Activated T-cell treated with anti-CD3 and anti-CD28 coated beads, Interleukin-2, amount 50 U/mL, for 4 hours (primary cell): ENCODE measurements around the gene SLFN12L. TPM values are rescaled to one million over a fixed set of nuclear protein-coding genes. Genes with fewer than 3 reads are reported as not detected.
"Not testable (repeated sequence)": the region's sequence is repeated elsewhere in the genome, so short reads cannot be mapped to it uniquely, and the experiment has no call there.

Experiments used
- ATAC-seq, 2 donors: fragments of 200-7000 bp; cut with Tn5 transposase; one replicate each; pipeline ENCODE4 v1.10.0; 2021
- DNase-seq: peaks from one replicate; pipeline ENCODE4 v3.0.0-alpha.2; 2020
- H3K27me3 Mint-ChIP-seq: one replicate; pipeline ENCODE4 v1.8.0; 2021; ENCODE audit warnings: low read depth, mixed read lengths
- H3K36me3 Mint-ChIP-seq: one replicate; pipeline ENCODE4 v1.8.0; 2022; ENCODE audit warnings: mixed read lengths; ENCODE audit not compliant: insufficient read depth
- H3K4me1 Mint-ChIP-seq: one replicate; pipeline ENCODE4 v1.8.0; 2021; ENCODE audit warnings: low read depth, mixed read lengths
- H3K4me3 Mint-ChIP-seq: one replicate; pipeline ENCODE4 v1.8.0; 2021; ENCODE audit warnings: mild to moderate bottlenecking, moderate library complexity, mixed read lengths
- H3K9me3 Mint-ChIP-seq: one replicate; pipeline ENCODE4 v1.8.0; 2021; ENCODE audit warnings: mixed read lengths
- total RNA-seq, 3 donors: library from RNA; stranded (reverse); gene quantifications; one replicate each; pipeline ENCODE4 v1.2.1, GENCODE V29; 2021

Gene SLFN12L
- total RNA-seq, 3 donors from 2014 or later, result 9.0 to 15.1 (median 9.1) TPM

- peak in 1 of 2 donors; percentile 33 for ATAC-seq
- Mint-ChIP-seq H3K9me3 (no peaks in the 10 kb centered on the region), H3K4me1 (peaks cover 70% of the 10 kb centered on the region), H3K36me3 (peaks cover 18% of the 10 kb centered on the region), H3K4me3 (no peak overlapping the region), H3K27me3 (no peaks in the 10 kb centered on the region)
- no peak for DNase-seq
Observed at GRCh38 chr17:35531160-35531559, 6.3 kb downstream of the SLFN12L start.

- peaks cover 79% of the 10 kb centered on the region for H3K4me1 Mint-ChIP-seq
- DNase-seq (no peak), ATAC-seq (no peak)
- H3K9me3 Mint-ChIP-seq, result no peaks in the 10 kb centered on the region
- peak overlapping the region; percentile 60 for H3K4me3 Mint-ChIP-seq
- no peaks in the 10 kb centered on the region for H3K27me3 Mint-ChIP-seq
- H3K36me3 Mint-ChIP-seq, result peaks cover 17% of the 10 kb centered on the region
Observed at GRCh38 chr17:35529866-35530265, 7.6 kb downstream of the SLFN12L start.

GRCh38 chr17:35529326-35529725 is 8.2 kb downstream of the SLFN12L start:
- ATAC-seq, H3K27me3 Mint-ChIP-seq, H3K4me3 Mint-ChIP-seq, DNase-seq, H3K9me3 Mint-ChIP-seq: not testable (repeated sequence)
- H3K4me1 Mint-ChIP-seq, result peaks cover 79% of the 10 kb centered on the region
- peaks cover 17% of the 10 kb centered on the region for H3K36me3 Mint-ChIP-seq

GRCh38 chr17:35523296-35523695 is 14.2 kb downstream of the SLFN12L start:
- Mint-ChIP-seq H3K9me3 (no peaks in the 10 kb centered on the region), H3K4me3 (no peak overlapping the region), H3K36me3 (peaks cover 32% of the 10 kb centered on the region), H3K4me1 (peaks cover 96% of the 10 kb centered on the region), H3K27me3 (no peaks in the 10 kb centered on the region)
- ATAC-seq, result no peak
- DNase-seq, result no peak

- H3K9me3 Mint-ChIP-seq, H3K27me3 Mint-ChIP-seq: not testable (repeated sequence)
- H3K36me3 Mint-ChIP-seq, result peaks cover 38% of the 10 kb centered on the region
- peaks cover 96% of the 10 kb centered on the region for H3K4me1 Mint-ChIP-seq
- DNase-seq, result peak; percentile 41
- peak overlapping the region; percentile 74 for H3K4me3 Mint-ChIP-seq
- peak; percentile 97 to 98 for ATAC-seq
Observed at GRCh38 chr17:35521654-35522256, 15.7 kb downstream of the SLFN12L start.

GRCh38 chr17:35521150-35521549 is 16.3 kb downstream of the SLFN12L start:
- Mint-ChIP-seq H3K4me3 (peak overlapping the region; percentile 17), H3K4me1 (peaks cover 94% of the 10 kb centered on the region), H3K36me3 (peaks cover 40% of the 10 kb centered on the region), H3K27me3 (no peaks in the 10 kb centered on the region), H3K9me3 (no peaks in the 10 kb centered on the region)
- no peak for DNase-seq
- ATAC-seq, result no peak

GRCh38 chr17:35519906-35520442 is 17.5 kb downstream of the SLFN12L start:
- Mint-ChIP-seq H3K4me3 (peak overlapping the region; percentile 33), H3K4me1 (peaks cover 92% of the 10 kb centered on the region), H3K36me3 (peaks cover 49% of the 10 kb centered on the region), H3K9me3 (no peaks in the 10 kb centered on the region), H3K27me3 (no peaks in the 10 kb centered on the region)
- ATAC-seq (no peak), DNase-seq (no peak)

- Mint-ChIP-seq H3K27me3 (no peaks in the 10 kb centered on the region), H3K4me3 (peak overlapping the region; percentile 33), H3K4me1 (peaks cover 92% of the 10 kb centered on the region), H3K36me3 (peaks cover 51% of the 10 kb centered on the region), H3K9me3 (no peaks in the 10 kb centered on the region)
- no peak for DNase-seq
- no peak for ATAC-seq
Observed at GRCh38 chr17:35519439-35519838, 18.0 kb downstream of the SLFN12L start.

GRCh38 chr17:35518431-35518830 is 19.0 kb downstream of the SLFN12L start:
- H3K9me3 Mint-ChIP-seq, H3K27me3 Mint-ChIP-seq, ATAC-seq, DNase-seq: not testable (repeated sequence)
- H3K4me1 Mint-ChIP-seq, result peaks cover 92% of the 10 kb centered on the region
- H3K4me3 Mint-ChIP-seq, result peak overlapping the region; percentile 67
- H3K36me3 Mint-ChIP-seq, result peaks cover 51% of the 10 kb centered on the region

GRCh38 chr17:35515027-35515426 is 22.5 kb downstream of the SLFN12L start:
- H3K27me3 Mint-ChIP-seq, result no peaks in the 10 kb centered on the region
- no peak for DNase-seq
- ATAC-seq, result no peak
- H3K36me3 Mint-ChIP-seq, result peaks cover 58% of the 10 kb centered on the region
- H3K4me1 Mint-ChIP-seq, result peaks cover 81% of the 10 kb centered on the region
- H3K4me3 Mint-ChIP-seq, result no peak overlapping the region
- no peaks in the 10 kb centered on the region for H3K9me3 Mint-ChIP-seq

- ATAC-seq, result no peak
- no peak for DNase-seq
- Mint-ChIP-seq H3K27me3 (no peaks in the 10 kb centered on the region), H3K4me1 (peaks cover 79% of the 10 kb centered on the region), H3K36me3 (peaks cover 56% of the 10 kb centered on the region), H3K4me3 (no peak overlapping the region), H3K9me3 (no peaks in the 10 kb centered on the region)
Observed at GRCh38 chr17:35514564-35514963, 22.9 kb downstream of the SLFN12L start.

GRCh38 chr17:35510052-35510451 is 27.4 kb downstream of the SLFN12L start:
- ATAC-seq, result no peak
- no peak for DNase-seq
- no peak overlapping the region for H3K4me3 Mint-ChIP-seq
- H3K36me3 Mint-ChIP-seq, result peaks cover 35% of the 10 kb centered on the region
- peaks cover 3% of the 10 kb centered on the region for H3K9me3 Mint-ChIP-seq
- H3K27me3 Mint-ChIP-seq, result no peaks in the 10 kb centered on the region
- peaks cover 59% of the 10 kb centered on the region for H3K4me1 Mint-ChIP-seq

GRCh38 chr17:35507714-35508113 is 29.8 kb downstream of the SLFN12L start:
- not testable (repeated sequence) for H3K27me3 Mint-ChIP-seq, H3K4me3 Mint-ChIP-seq, H3K9me3 Mint-ChIP-seq, DNase-seq, ATAC-seq
- H3K36me3 Mint-ChIP-seq, result peaks cover 23% of the 10 kb centered on the region
- H3K4me1 Mint-ChIP-seq, result peaks cover 53% of the 10 kb centered on the region

- no peaks in the 10 kb centered on the region for H3K9me3 Mint-ChIP-seq
- H3K4me3 Mint-ChIP-seq, result no peak overlapping the region
- ATAC-seq (no peak), DNase-seq (no peak)
- peaks cover 23% of the 10 kb centered on the region for H3K36me3 Mint-ChIP-seq
- peaks cover 66% of the 10 kb centered on the region for H3K4me1 Mint-ChIP-seq
- no peaks in the 10 kb centered on the region for H3K27me3 Mint-ChIP-seq
Observed at GRCh38 chr17:35499548-35499947, 37.9 kb downstream of the SLFN12L start.

- ATAC-seq (no peak), DNase-seq (no peak)
- H3K27me3 Mint-ChIP-seq, result no peaks in the 10 kb centered on the region
- H3K4me3 Mint-ChIP-seq, result peak overlapping the region; percentile 35
- H3K4me1 Mint-ChIP-seq, result peaks cover 64% of the 10 kb centered on the region
- H3K36me3 Mint-ChIP-seq, result peaks cover 26% of the 10 kb centered on the region
- H3K9me3 Mint-ChIP-seq, result no peaks in the 10 kb centered on the region
Observed at GRCh38 chr17:35498448-35499178, 38.9 kb downstream of the SLFN12L start.
